K562 (cell line): Measurements from ENCODE around the gene AGPAT1. TPM values are rescaled to one million over a fixed set of nuclear protein-coding genes. Genes with fewer than 3 reads are reported as not detected.
A peak's percentile ranks its signal among the peaks of the same experiment; 100 is the strongest.

Experiments used
- ARID1B ChIP-seq: fragments of 450-650 bp; IDR thresholded peaks from 2 replicates; pipeline ENCODE4 v1.6.1; 2016; ENCODE audit warnings: antibody characterized with exemption, mild to moderate bottlenecking, inconsistent platforms
- ATF4 ChIP-seq: fragments of 450-650 bp; formaldehyde crosslinking; IDR thresholded peaks from 2 replicates; pipeline ENCODE4 v1.4.0; 2022; ENCODE audit warnings: mild to moderate bottlenecking, moderate library complexity
- CAMTA2 ChIP-seq: fragments of 250-450 bp; sonication (Bioruptor Pico); conservative IDR thresholded peaks from 2 replicates; pipeline ENCODE4 v1.5.1; 2022
- CBFA2T3 ChIP-seq: fragments of 450-650 bp; IDR thresholded peaks from 2 replicates; pipeline ENCODE4 v1.6.1; 2017
- CREM ChIP-seq: IDR thresholded peaks from 2 replicates; pipeline ENCODE4 v1.6.1; 2014; ENCODE audit warnings: antibody characterized with exemption, low read depth
- DEAF1 ChIP-seq: fragments of 450-650 bp; formaldehyde crosslinking; IDR thresholded peaks from 2 replicates; pipeline ENCODE4 v1.4.0; 2020; ENCODE audit warnings: mild to moderate bottlenecking, moderate library complexity
- ETS2 ChIP-seq: IDR thresholded peaks from 2 replicates; pipeline ENCODE4 v1.6.1; 2016; ENCODE audit warnings: borderline replicate concordance, missing genetic modification characterization, mild to moderate bottlenecking, moderate library complexity, missing compliant biosample characterization; ENCODE audit not compliant: poor library complexity, severe bottlenecking
- GMEB1 ChIP-seq: fragments of 250-450 bp; sonication (Bioruptor Pico); IDR thresholded peaks from 2 replicates; pipeline ENCODE4 v1.4.0; 2020; ENCODE audit warnings: mild to moderate bottlenecking
- MTF1 ChIP-seq: fragments of 250-450 bp; sonication (Bioruptor Pico); IDR thresholded peaks from 2 replicates; pipeline ENCODE4 v1.9.0; 2021; ENCODE audit warnings: moderate library complexity, mild to moderate bottlenecking, inconsistent platforms, borderline replicate concordance
- PCBP2 ChIP-seq: fragments of 200-400 bp; formaldehyde crosslinking; IDR thresholded peaks from 2 replicates; pipeline ENCODE4 v1.6.1; 2018; ENCODE audit warnings: low read length, low read depth, mild to moderate bottlenecking, moderate library complexity; ENCODE audit not compliant: poor library complexity, severe bottlenecking
- POLR2AphosphoS2 ChIP-seq: IDR thresholded peaks from 2 replicates; pipeline ENCODE4 v1.6.1; 2012; ENCODE audit warnings: low read length, improper control_type of control experiment
- POLR2B ChIP-seq: fragments of 450-650 bp; IDR thresholded peaks from 2 replicates; pipeline ENCODE4 v1.6.1; 2018; ENCODE audit warnings: low read depth; ENCODE audit not compliant: partially characterized antibody
- YY1 ChIP-seq, 3 experiments: IDR thresholded peaks; 2 replicates each; pipeline ENCODE4 v1.6.1; 2011; ENCODE audit warnings: low read length in 2 of 3, mild to moderate bottlenecking in 2 of 3, moderate library complexity in 2 of 3, borderline replicate concordance in 1 of 3, control low read depth in 1 of 3, low read depth in 1 of 3; ENCODE audit not compliant: insufficient read depth in 3 of 3, insufficient replicate concordance in 2 of 3, control insufficient read depth in 1 of 3, insufficient read length in 1 of 3; ENCODE audit errors: extremely low read depth in 1 of 3
- ZBTB7A ChIP-seq: IDR thresholded peaks from 2 replicates; pipeline ENCODE4 v1.6.1; 2011; ENCODE audit warnings: low read depth, mild to moderate bottlenecking, low read length, moderate library complexity, borderline replicate concordance; ENCODE audit not compliant: control insufficient read depth
- ZNF263 ChIP-seq: sonication (generic); formaldehyde crosslinking; IDR thresholded peaks from 2 replicates; pipeline ENCODE4 v1.8.0; 2022; ENCODE audit warnings: mild to moderate bottlenecking, missing genetic modification reagents, borderline replicate concordance
- ZNF384 ChIP-seq: IDR thresholded peaks from 2 replicates; pipeline ENCODE4 v1.6.1; 2012; ENCODE audit warnings: low read depth, low read length, improper control_type of control experiment
- polyA plus RNA-seq, 8 experiments: library from polyadenylated mRNA; depleted of rRNA in 4 of 8; stranded (reverse) in 5 of 8; unstranded in 3 of 8; fragments of >200 nt; fragmentation: Nextera tagmentation in 2 of 8; fragmentation: Illumina TruSeq in 1 of 8; extraction: Ambion mirVana in 2 of 8; extraction: Trizol in 1 of 8; gene quantifications; 2 replicates each; pipeline versions ENCODE4 v1.2.1 to v1.2.3, GENCODE V29; 2011 to 2014; ENCODE audit warnings: inconsistent platforms in 1 of 8, missing spikeins in 1 of 8
- total RNA-seq, 7 experiments: library from RNA; depleted of rRNA in 6 of 7; stranded (reverse); fragments of >200 nt in 6 of 7; fragmentation: Illumina TruSeq in 2 of 7; extraction: Trizol in 2 of 7; gene quantifications; 2 replicates each; pipeline versions ENCODE4 v1.2.1 to v1.2.3, GENCODE V29; 2011 to 2021; ENCODE audit warnings: low replicate concordance in 1 of 7
- TF ChIP-seq, protein P1 (sequence below), 2 experiments: fragments of 450-650 bp; IDR thresholded peaks; 2 replicates each; pipeline ENCODE4 v1.6.1; 2016
- TF ChIP-seq, protein P2 (sequence below): fragments of 250-450 bp; sonication (Bioruptor Pico); IDR thresholded peaks from 2 replicates; pipeline ENCODE4 v1.8.0; 2021; ENCODE audit warnings: moderate library complexity, mild to moderate bottlenecking, inconsistent platforms

Gene AGPAT1
- total and polyA plus RNA-seq, 9 of the 15 experiments (the other 6 are each of a cell fraction or from before 2014, with no cell fraction given), result 37.9 to 176 (median 69.4) TPM

- TF ChIP-seq, protein P1, sequence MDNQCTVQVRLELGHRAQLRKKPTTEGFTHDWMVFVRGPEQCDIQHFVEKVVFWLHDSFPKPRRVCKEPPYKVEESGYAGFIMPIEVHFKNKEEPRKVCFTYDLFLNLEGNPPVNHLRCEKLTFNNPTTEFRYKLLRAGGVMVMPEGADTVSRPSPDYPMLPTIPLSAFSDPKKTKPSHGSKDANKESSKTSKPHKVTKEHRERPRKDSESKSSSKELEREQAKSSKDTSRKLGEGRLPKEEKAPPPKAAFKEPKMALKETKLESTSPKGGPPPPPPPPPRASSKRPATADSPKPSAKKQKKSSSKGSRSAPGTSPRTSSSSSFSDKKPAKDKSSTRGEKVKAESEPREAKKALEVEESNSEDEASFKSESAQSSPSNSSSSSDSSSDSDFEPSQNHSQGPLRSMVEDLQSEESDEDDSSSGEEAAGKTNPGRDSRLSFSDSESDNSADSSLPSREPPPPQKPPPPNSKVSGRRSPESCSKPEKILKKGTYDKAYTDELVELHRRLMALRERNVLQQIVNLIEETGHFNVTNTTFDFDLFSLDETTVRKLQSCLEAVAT (IDR thresholded peaks at IDR 0.05), result peak in 1 of 2 experiments; percentile 87; a peak in 1 of 4 replicates
- TF ChIP-seq POLR2B, result peak; percentile 44
- no peak for TF ChIP-seq ETS2 (tag)
- 0 out of 2 replicates have a peak, but pooled peaks have one; percentile 12 for TF ChIP-seq GMEB1 (CRISPR knock-in tag)
- peak; percentile 97 for TF ChIP-seq ZBTB7A
- TF ChIP-seq ARID1B, result peak; percentile 35
- TF ChIP-seq CBFA2T3, result no peak
- no peak for TF ChIP-seq CAMTA2
- peak in 2 of 3 experiments; percentile 7 to 36 for TF ChIP-seq YY1 (IDR thresholded peaks at IDR 0.05; ENCODE audit: borderline replicate concordance in 1 of 3, control insufficient read depth in 1 of 3, extremely low read depth in 1 of 3, insufficient read depth in 3 of 3, insufficient read length in 1 of 3, insufficient replicate concordance in 2 of 3, low read depth in 1 of 3, low read length in 2 of 3)
- no peak for TF ChIP-seq ATF4 (CRISPR knock-in tag)
- peak; percentile 62; the same call in 1 of the 2 replicates for TF ChIP-seq ZNF384
- TF ChIP-seq CREM, result peak; percentile 59
- no peak; the same call in 1 of the 2 replicates for TF ChIP-seq POLR2AphosphoS2
- peak; percentile 12; the same call in 1 of the 2 replicates for TF ChIP-seq ZNF263 (CRISPR knock-in tag)
- TF ChIP-seq PCBP2, result peak; percentile 36
- TF ChIP-seq DEAF1 (CRISPR knock-in tag), result peak; percentile 28; the same call in 1 of the 2 replicates
- TF ChIP-seq, protein P2, sequence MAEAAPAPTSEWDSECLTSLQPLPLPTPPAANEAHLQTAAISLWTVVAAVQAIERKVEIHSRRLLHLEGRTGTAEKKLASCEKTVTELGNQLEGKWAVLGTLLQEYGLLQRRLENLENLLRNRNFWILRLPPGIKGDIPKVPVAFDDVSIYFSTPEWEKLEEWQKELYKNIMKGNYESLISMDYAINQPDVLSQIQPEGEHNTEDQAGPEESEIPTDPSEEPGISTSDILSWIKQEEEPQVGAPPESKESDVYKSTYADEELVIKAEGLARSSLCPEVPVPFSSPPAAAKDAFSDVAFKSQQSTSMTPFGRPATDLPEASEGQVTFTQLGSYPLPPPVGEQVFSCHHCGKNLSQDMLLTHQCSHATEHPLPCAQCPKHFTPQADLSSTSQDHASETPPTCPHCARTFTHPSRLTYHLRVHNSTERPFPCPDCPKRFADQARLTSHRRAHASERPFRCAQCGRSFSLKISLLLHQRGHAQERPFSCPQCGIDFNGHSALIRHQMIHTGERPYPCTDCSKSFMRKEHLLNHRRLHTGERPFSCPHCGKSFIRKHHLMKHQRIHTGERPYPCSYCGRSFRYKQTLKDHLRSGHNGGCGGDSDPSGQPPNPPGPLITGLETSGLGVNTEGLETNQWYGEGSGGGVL (CRISPR knock-in tag), result no peak
- no peak for TF ChIP-seq MTF1 (CRISPR knock-in tag)
Observed at GRCh38 chr6:32175711-32176475, at the start of gene AGPAT1 (continued).
